H1 (cell line): ENCODE data around the gene LAT. TPM values are rescaled to one million over a fixed set of nuclear protein-coding genes. Genes with fewer than 3 reads are reported as not detected.

Experiments used
- CTCF ChIA-PET: fragments of 300-600 bp; sonication (Branson Sonifier 250); formaldehyde crosslinking; loops from one replicate; lab custom pipeline; 2021; ENCODE audit not compliant: partially characterized antibody; lab: Charles Lee
- POLR2A ChIA-PET: fragments of 300-600 bp; sonication (Branson Sonifier 250); formaldehyde crosslinking; loops from one replicate; lab custom pipeline; 2021; ENCODE audit warnings: inconsistent platforms; ENCODE audit not compliant: partially characterized antibody; lab: Charles Lee
- DNase-seq, 2 experiments: peaks; one replicate each; pipeline versions ENCODE4 v3.0.0 to v3.0.0-alpha.2; 2010 to 2022; ENCODE audit warnings: low spot score in 2 of 2, low read depth in 1 of 2, mixed read lengths in 1 of 2
- FAIRE-seq: peaks from 2 replicates; lab custom pipeline; 2011; peaks lifted over from hg19 to GRCh38; lab: Jason Lieb, UNC
- H2AFZ ChIP-seq: 2 replicates; pipeline ENCODE4 v1.8.1; 2012; ENCODE audit warnings: low read length, inconsistent platforms
- H2AK5ac ChIP-seq: 2 replicates; pipeline ENCODE4 v1.6.1; 2013; ENCODE audit warnings: low read depth, low read length
- H2BK120ac ChIP-seq: replicated peaks from 2 replicates; pipeline ENCODE3; 2013; ENCODE audit warnings: low read depth, low read length, inconsistent platforms
- H2BK12ac ChIP-seq: 2 replicates; pipeline ENCODE4 v1.6.1; 2013; ENCODE audit warnings: low read depth, low read length
- H2BK15ac ChIP-seq: 2 replicates; pipeline ENCODE4 v1.6.1; 2013; ENCODE audit warnings: low read length
- H2BK20ac ChIP-seq: 2 replicates; pipeline ENCODE4 v1.6.1; 2013; ENCODE audit warnings: low read length
- H2BK5ac ChIP-seq: 2 replicates; pipeline ENCODE4 v1.6.1; 2013; ENCODE audit warnings: low read depth, low read length
- H3K14ac ChIP-seq: 2 replicates; pipeline ENCODE4 v1.6.1; 2013; ENCODE audit warnings: inconsistent platforms; ENCODE audit not compliant: insufficient read length
- H3K18ac ChIP-seq: 2 replicates; pipeline ENCODE4 v1.6.1; 2013; ENCODE audit warnings: low read length; ENCODE audit errors: extremely low read depth
- H3K23ac ChIP-seq: 2 replicates; pipeline ENCODE4 v1.6.1; 2013; ENCODE audit warnings: inconsistent platforms; ENCODE audit not compliant: insufficient read length
- H3K23me2 ChIP-seq: 2 replicates; pipeline ENCODE4 v1.6.1; 2013; ENCODE audit warnings: low read depth, low read length
- H3K27ac ChIP-seq: 2 replicates; pipeline ENCODE4 v1.6.1; 2011; ENCODE audit warnings: low read depth, low read length, inconsistent platforms
- H3K27me3 ChIP-seq, 4 experiments: replicated peaks in 1 of 4; 1 replicate in 1 of 4; 2 replicates in 3 of 4; pipeline versions ENCODE4 v1.6.1 to v1.8.1; 2011 to 2013; ENCODE audit warnings: low read length in 3 of 4, mild to moderate bottlenecking in 3 of 4, inconsistent platforms in 2 of 4, mixed read lengths in 2 of 4, moderate library complexity in 1 of 4; ENCODE audit not compliant: control insufficient read depth in 3 of 4, insufficient read depth in 3 of 4; ENCODE audit errors: extremely low read depth in 1 of 4
- H3K36me3 ChIP-seq, 4 experiments: 2 replicates each; pipeline versions ENCODE4 v1.6.1 to v1.8.1; 2011 to 2013; ENCODE audit warnings: mild to moderate bottlenecking in 4 of 4, low read length in 3 of 4, moderate library complexity in 2 of 4, control low read depth in 1 of 4, inconsistent platforms in 1 of 4; ENCODE audit not compliant: insufficient read depth in 4 of 4, control insufficient read depth in 2 of 4
- H3K4ac ChIP-seq: replicated peaks from 2 replicates; pipeline ENCODE3; 2013; ENCODE audit warnings: low read length, low read depth, mixed read lengths, inconsistent platforms; ENCODE audit not compliant: insufficient read length
- H3K4me1 ChIP-seq, 4 experiments: replicated peaks in 1 of 4; 1 replicate in 1 of 4; 2 replicates in 3 of 4; pipeline versions ENCODE4 v1.6.1 to v1.8.1; 2011 to 2013; ENCODE audit warnings: low read length in 3 of 4, inconsistent platforms in 2 of 4, mixed read lengths in 1 of 4; ENCODE audit not compliant: insufficient read depth in 4 of 4, control insufficient read depth in 3 of 4
- H3K4me2 ChIP-seq, 2 experiments: 2 replicates each; pipeline versions ENCODE4 v1.6.1 to v1.8.1; 2011 to 2013; ENCODE audit warnings: low read depth in 2 of 2, low read length in 2 of 2, control low read depth in 1 of 2, inconsistent platforms in 1 of 2, mild to moderate bottlenecking in 1 of 2; ENCODE audit not compliant: insufficient read depth in 1 of 2
- H3K4me3 ChIP-seq, 4 experiments: fragments of 200-600, 300-600 bp in 1 of 4; sonication (generic), shearing (Covaris generic), sonication (Bioruptor Twin) in 1 of 4; 2 replicates each; pipeline versions ENCODE4 v1.5.1 to v1.8.1; 2011 to 2016; ENCODE audit warnings: low read length in 4 of 4, low read depth in 3 of 4, control low read depth in 2 of 4, inconsistent platforms in 2 of 4, mild to moderate bottlenecking in 2 of 4, mixed read lengths in 1 of 4, moderate library complexity in 1 of 4; ENCODE audit not compliant: insufficient read depth in 2 of 4; ENCODE audit errors: extremely low read depth in 1 of 4
- H3K56ac ChIP-seq: replicated peaks from 2 replicates; pipeline ENCODE3; 2013; ENCODE audit warnings: low read depth, mild to moderate bottlenecking, mixed read lengths, low read length, inconsistent platforms; ENCODE audit not compliant: insufficient read length
- H3K79me1 ChIP-seq: 2 replicates; pipeline ENCODE4 v1.6.1; 2013; ENCODE audit warnings: low read depth, low read length, control low read depth
- H3K79me2 ChIP-seq, 2 experiments: 2 replicates each; pipeline versions ENCODE4 v1.6.1 to v1.8.1; 2012 to 2013; ENCODE audit warnings: low read length in 2 of 2, mild to moderate bottlenecking in 2 of 2, inconsistent platforms in 1 of 2; ENCODE audit not compliant: insufficient read depth in 2 of 2, control insufficient read depth in 1 of 2
- H3K9ac ChIP-seq, 4 experiments: replicated peaks in 1 of 4; 1 replicate in 1 of 4; 2 replicates in 3 of 4; pipeline versions ENCODE4 v1.6.1 to v1.8.1; 2011 to 2013; ENCODE audit warnings: low read depth in 3 of 4, low read length in 3 of 4, control low read depth in 2 of 4, mild to moderate bottlenecking in 2 of 4, moderate library complexity in 2 of 4, inconsistent platforms in 1 of 4; ENCODE audit errors: extremely low read depth in 1 of 4
- H3K9me3 ChIP-seq, 2 experiments: 2 replicates each; pipeline versions ENCODE4 v1.6.1 to v1.8.1; 2012 to 2013; ENCODE audit warnings: mild to moderate bottlenecking in 2 of 2, moderate library complexity in 2 of 2, control low read depth in 1 of 2, inconsistent platforms in 1 of 2, low read depth in 1 of 2, low read length in 1 of 2, mixed read lengths in 1 of 2; ENCODE audit not compliant: insufficient read depth in 2 of 2
- H4K20me1 ChIP-seq, 2 experiments: replicated peaks in 1 of 2; 2 replicates each; pipeline versions ENCODE3 to v1.8.1; 2011 to 2013; ENCODE audit warnings: inconsistent platforms in 2 of 2, low read length in 2 of 2, mild to moderate bottlenecking in 1 of 2; ENCODE audit not compliant: insufficient read depth in 2 of 2, control insufficient read depth in 1 of 2
- H4K5ac ChIP-seq: 2 replicates; pipeline ENCODE4 v1.6.1; 2013; ENCODE audit warnings: low read length, low read depth, mixed read lengths, inconsistent platforms; ENCODE audit not compliant: insufficient read length
- H4K8ac ChIP-seq: 2 replicates; pipeline ENCODE4 v1.8.0; 2013; ENCODE audit warnings: mild to moderate bottlenecking, moderate library complexity, low read length, inconsistent platforms; ENCODE audit not compliant: insufficient read depth; ENCODE audit errors: extremely low read depth
- H4K91ac ChIP-seq: replicated peaks from 2 replicates; pipeline ENCODE3; 2013; ENCODE audit warnings: low read length, mixed read lengths, inconsistent platforms; ENCODE audit not compliant: insufficient read length
- RNF2 ChIP-seq: fragments of 200-900, 300-1000 bp; sonication (generic); IDR thresholded peaks from 2 replicates; pipeline ENCODE4 v1.7.1; 2016; ENCODE audit warnings: borderline replicate concordance, low read depth, mild to moderate bottlenecking, antibody characterized with exemption, low read length; ENCODE audit not compliant: poor library complexity, severe bottlenecking; ENCODE audit errors: missing control alignments
- SIX5 ChIP-seq: IDR thresholded peaks from 2 replicates; pipeline ENCODE4 v1.6.1; 2011; ENCODE audit warnings: mild to moderate bottlenecking, low read depth, low read length
- SRF ChIP-seq: IDR thresholded peaks from 2 replicates; pipeline ENCODE4 v1.6.1; 2011; ENCODE audit warnings: mild to moderate bottlenecking, low read depth, low read length, moderate library complexity
- YY1 ChIP-seq: IDR thresholded peaks from 2 replicates; pipeline ENCODE4 v1.6.1; 2011; ENCODE audit warnings: low read depth, mild to moderate bottlenecking, low read length
- WGBS, 2 experiments: shearing (Covaris generic) in 1 of 2; methylation state at CpG; one replicate each; pipeline versions ENCODE4 v1.1.6 to v1.1.7; 2013 to 2015; ENCODE audit warnings: low lambda C conversion rate in 2 of 2, mixed read lengths in 2 of 2, inconsistent platforms in 1 of 2, low coverage in 1 of 2, missing lambda C conversion rate in 1 of 2; ENCODE audit not compliant: insufficient replicate concordance in 2 of 2, insufficient coverage in 1 of 2, insufficient read length in 1 of 2; ENCODE audit errors: extremely low coverage in 1 of 2, missing lambda C conversion rate in 1 of 2; 5-methylcytosine and 5-hydroxymethylcytosine counted together
- polyA plus RNA-seq, 7 experiments: library from polyadenylated mRNA; depleted of rRNA in 3 of 7; stranded (reverse) in 5 of 7; unstranded in 2 of 7; fragments of >200 nt in 5 of 7; fragments of 200-250 nt in 2 of 7; gene quantifications; 1 replicate in 5 of 7; 2 replicates in 1 of 7; 4 replicates in 1 of 7; pipeline versions ENCODE4 v1.2.1 to v1.2.3, GENCODE V29; 2011 to 2013; ENCODE audit warnings: missing spikeins in 2 of 7, mixed read lengths in 2 of 7
- total RNA-seq: library from RNA; stranded (reverse); fragmentation: NEBNext Ultra II Directional; extraction: Animal tissue kit (Norgen Biotek cat#: 25700); gene quantifications from 2 replicates; pipeline ENCODE4 v1.2.1, GENCODE V29; 2021

Gene LAT
- total and polyA plus RNA-seq, 2 of the 8 experiments (the other 6 are each of a cell fraction or from before 2014, with no cell fraction given): 2.7 to 3.4 TPM

DNA sequence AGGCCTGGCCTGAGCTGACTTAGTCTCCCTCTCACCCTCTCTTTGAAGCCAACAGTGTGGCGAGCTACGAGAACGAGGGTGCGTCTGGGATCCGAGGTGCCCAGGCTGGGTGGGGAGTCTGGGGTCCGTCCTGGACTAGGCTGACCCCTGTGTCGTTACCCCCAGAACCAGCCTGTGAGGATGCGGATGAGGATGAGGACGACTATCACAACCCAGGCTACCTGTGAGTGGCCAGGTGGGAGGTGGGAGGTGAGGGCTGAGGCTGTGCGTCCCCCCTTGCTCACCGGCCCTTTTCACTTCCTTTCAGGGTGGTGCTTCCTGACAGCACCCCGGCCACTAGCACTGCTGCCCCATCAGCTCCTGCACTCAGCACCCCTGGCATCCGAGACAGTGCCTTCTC lies 1.6 kb downstream of the LAT start:
- Histone ChIP-seq H2BK120ac (no peak overlapping the region), H4K8ac (no peak overlapping the region), H3K9ac (no peak overlapping the region), H4K5ac (no peak overlapping the region), H3K23ac (no peak overlapping the region), H2BK12ac (no peak overlapping the region), H3K56ac (no peak overlapping the region), H3K18ac (no peak overlapping the region), H3K79me2 (no peaks in the 10 kb centered on the region), H3K4ac (no peak overlapping the region), H4K20me1 (peaks cover 0 to 2% of the 10 kb centered on the region in 2 experiments), H3K79me1 (no peaks in the 10 kb centered on the region), H3K36me3 (peaks cover 0 to 9% (median 4%) of the 10 kb centered on the region in 4 experiments; a peak in 4 of 8 replicates), H3K27ac (no peak overlapping the region), H3K27me3 (no peaks in the 10 kb centered on the region), H4K91ac (no peak overlapping the region), H2BK20ac (no peak overlapping the region), H3K14ac (no peak overlapping the region), H2AFZ (no peak overlapping the region), H3K4me1 (no peaks in the 10 kb centered on the region), H3K9me3 (peaks cover 4% of the 10 kb centered on the region in 2 experiments; a peak in 1 of 4 replicates), H3K4me3 (no peak overlapping the region), H3K23me2 (no peaks in the 10 kb centered on the region), H2BK15ac (no peak overlapping the region), H2BK5ac (no peak overlapping the region), H2AK5ac (no peak overlapping the region), H3K4me2 (no peak overlapping the region)
- POLR2A ChIA-PET: interaction anchor here (1.8 to 2.1 kb wide), 2 partner anchors 9 to 12 kb away, joined by 5 to 8 read pairs; partner anchors contain the start of gene SPNS1
- CTCF ChIA-PET: interaction anchor here (0.9 to 3.5 kb wide), 4 partner anchors 8 to 25 kb away, joined by 3 to 25 read pairs (median 8); partner anchors contain the start of gene SPNS1
- DNase-seq: no peak
- 92% methylated on average over 13 of the region's 13 CpGs; no CpG with 5 or more reads in 1 of the 2 experiments for WGBS, 2 experiments
- FAIRE-seq: no peak
- TF ChIP-seq YY1 (no peak), SRF (no peak), RNF2 (no peak), SIX5 (no peak)
